ENCODE measurements around the gene NMNAT2. TPM values are rescaled to one million over a fixed set of nuclear protein-coding genes. Genes with fewer than 3 reads are reported as not detected.
"Not testable (repeated sequence)": the region's sequence is repeated elsewhere in the genome, so short reads cannot be mapped to it uniquely, and the experiment has no call there.

Gene NMNAT2
- total RNA-seq: 5.3 and 7.8 TPM in 2 replicates
- polyA plus RNA-seq (2012): 5.1 TPM

DNA sequence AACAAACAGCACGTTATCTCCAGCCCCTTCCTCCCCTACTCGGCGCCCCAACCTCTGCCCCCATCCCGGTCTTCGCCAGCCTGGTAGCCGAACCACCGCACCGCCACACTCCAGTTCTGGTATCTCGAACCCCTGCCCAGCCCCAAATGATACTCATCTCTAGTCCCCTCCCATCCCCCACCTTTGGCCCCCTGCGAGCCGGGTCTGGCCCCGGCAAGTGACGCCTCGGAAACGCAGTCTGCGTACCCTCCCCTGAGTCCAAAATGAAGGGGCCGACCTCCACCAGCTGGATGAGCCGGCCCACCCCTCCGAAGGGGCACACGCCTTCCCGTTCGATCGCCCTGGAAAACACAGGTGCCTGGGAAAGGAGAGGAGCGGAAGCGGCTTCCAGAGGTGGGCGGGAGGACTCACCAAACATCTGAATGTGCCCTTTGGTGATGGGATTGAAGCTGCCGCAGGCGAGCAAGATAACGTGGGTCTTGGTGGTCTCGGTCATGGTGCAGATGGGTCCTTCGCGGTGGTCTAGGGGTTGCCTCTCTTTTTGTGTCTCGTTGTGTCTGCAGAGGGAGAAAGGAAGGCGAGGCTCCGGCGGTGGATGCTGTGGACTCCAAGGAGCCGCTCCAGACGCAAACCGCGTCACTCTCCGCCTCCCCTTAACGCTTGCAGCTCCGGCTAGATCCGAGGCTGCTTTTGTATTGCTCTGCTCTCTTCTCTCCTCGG, at the start of gene NMNAT2:
Gene NMNAT2, minus strand, starts transcription at position 609 of the 720 bp plus-strand sequence. Its CDS starts 113 bp downstream, at position 496.
- peak; percentile 23 for DNase-seq (ENCODE audit: low read depth)

DNA sequence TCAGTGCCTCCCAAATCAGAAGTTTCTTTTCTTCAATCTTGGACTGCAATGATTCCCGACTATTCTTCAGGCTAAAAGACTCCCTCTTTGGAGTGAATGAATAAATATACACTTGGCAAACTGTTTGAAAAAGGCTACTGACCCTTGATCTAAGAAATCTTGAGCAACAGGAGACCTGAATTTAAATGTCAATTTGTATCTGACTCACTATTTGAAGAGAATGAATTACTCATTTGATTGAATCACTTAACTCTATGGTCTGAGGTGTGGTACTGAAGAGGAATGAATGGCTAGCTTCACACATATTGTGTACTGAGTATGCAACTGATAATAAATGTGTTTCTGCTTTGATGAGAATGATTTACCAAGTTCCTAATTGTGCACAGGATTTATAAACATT, 49.5 kb upstream of the NMNAT2 start:
- no peak for DNase-seq (ENCODE audit: low read depth)

DNA sequence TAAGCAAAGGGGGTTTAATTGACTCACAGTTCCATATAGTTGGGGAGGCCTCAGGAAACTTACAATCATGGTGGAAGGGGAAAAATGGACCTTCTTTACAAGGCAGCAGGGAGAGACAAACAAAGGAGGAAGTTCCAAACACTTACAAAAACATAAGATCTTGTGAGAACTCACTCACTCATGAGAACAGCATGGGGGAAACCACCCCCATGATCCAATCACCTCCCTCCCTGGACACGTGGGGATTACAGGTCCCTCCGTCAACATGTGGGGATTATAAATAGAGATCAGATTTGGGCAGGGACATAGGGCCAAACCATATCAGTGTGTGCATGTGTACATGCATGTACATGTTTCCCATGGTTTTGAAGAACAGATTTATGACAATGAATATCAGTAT, 48.6 kb upstream of the NMNAT2 start:
- DNase-seq (ENCODE audit: low read depth): no peak

DNA sequence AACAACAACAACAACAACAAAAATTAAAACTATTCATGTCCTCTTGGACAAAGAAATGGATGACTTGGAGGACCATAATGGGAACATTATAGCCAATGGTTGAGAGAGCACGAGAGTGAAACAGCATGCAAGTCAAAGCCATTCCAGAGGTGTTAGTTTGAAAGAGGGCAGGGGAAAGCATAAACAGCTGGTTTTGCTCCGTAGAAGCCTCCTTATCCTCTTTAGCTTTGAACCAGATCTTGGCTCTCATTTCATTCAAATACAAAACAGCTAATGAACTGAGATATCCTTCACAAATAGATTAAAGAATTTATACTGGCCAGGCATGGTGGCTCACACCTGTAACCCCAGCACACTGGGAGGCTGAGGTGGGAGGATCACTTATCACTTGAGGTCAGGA, 45.4 kb upstream of the NMNAT2 start:
- DNase-seq (ENCODE audit: low read depth): no peak

DNA sequence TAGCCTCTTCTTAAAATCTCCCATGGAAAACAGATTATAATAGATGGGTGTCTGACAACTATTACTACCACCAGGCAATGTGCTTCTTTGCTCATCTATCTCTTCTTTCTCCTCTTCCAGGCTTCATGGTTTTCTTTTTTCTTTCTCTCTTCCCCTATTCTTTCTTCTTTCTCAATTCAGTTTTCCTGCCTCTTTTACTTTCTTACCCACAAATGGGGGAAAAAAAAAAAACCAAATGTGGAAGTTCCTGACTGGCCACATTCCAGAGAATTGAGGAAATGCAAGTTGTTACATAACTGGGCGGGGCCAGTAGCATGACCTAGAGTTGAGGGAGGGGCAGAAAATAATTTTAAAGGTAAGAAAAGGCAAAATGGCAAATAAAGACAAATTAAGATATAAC, 43.2 kb upstream of the NMNAT2 start:
- peak; percentile 27 for DNase-seq (ENCODE audit: low read depth)

DNA sequence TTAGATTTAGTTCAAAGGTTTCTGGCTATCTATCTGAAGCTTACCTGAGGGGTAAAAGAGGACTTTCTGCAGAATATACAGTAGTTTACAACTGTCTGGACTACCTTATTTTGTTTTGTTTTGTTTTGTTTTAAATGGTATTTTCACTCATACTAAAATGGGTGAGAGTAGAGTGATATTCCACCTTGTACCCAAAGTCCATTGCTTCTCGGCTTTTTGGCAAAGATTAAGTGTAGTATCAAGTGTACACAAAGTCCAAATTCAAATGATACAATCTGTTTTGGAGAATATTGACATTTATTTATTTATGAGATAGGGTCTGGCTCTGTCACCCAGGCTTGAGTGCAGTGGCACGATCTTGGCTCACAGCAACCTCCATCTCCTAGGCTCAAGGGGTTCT, 42.4 kb upstream of the NMNAT2 start:
- DNase-seq (ENCODE audit: low read depth): no peak

DNA sequence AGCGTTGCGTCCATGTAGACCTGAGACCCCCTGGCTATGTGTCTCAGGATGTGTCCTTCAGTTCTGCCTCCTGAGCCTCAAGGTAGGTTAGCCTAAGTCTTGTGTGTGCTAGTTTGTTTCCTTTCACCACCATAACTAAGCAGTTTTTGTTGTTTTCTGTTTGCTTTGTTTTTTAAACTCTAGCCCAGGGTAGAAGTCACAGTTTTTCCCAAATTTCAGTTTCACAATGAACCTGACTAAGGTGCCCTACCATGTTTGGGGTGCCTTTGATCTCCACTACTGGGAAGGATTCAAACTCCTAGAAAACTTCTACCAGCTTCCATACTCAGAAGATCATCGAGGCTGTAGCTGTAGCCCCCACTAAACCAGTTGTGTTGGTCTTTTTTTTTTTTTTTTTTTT, 39.3 kb upstream of the NMNAT2 start:
- DNase-seq (ENCODE audit: low read depth): no peak

DNA sequence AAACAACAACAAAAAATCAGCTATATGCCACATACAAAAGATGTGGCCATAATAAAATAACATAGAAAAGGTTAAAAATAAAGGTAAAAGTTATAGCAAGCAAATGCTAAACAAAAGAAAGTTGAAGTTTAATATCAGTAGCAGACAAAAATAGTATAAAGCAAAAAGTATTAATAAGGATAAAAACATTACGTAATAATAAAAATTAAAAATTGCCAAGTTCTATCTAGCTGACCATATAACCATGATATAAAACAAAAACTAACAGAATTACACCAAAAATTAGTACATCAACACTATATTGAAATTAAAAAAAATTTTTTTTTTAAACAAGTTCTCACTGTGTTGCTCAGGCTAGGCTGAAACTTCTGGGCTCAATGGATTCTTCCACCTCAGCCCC, 38.6 kb upstream of the NMNAT2 start:
- DNase-seq (ENCODE audit: low read depth): no peak

DNA sequence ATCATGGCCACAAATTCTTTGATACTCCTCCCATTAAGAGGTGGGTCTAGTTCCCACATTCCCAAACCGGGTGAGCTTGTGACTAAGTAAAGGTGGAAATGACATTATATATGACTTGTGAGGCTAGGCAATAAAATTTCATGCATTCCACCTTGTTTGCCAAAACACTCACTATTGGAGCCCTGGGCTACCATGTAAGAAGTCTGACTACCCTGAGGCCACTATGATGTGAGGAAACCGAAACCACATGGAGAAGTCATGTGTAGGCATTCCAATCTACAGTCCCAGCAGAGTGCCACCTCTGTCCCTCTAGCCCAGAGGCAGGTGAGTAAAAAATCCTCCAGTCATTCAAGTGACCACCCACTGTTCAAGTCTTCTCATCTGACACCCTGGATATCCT, 36.2 kb upstream of the NMNAT2 start:
- no peak for DNase-seq (ENCODE audit: low read depth)

DNA sequence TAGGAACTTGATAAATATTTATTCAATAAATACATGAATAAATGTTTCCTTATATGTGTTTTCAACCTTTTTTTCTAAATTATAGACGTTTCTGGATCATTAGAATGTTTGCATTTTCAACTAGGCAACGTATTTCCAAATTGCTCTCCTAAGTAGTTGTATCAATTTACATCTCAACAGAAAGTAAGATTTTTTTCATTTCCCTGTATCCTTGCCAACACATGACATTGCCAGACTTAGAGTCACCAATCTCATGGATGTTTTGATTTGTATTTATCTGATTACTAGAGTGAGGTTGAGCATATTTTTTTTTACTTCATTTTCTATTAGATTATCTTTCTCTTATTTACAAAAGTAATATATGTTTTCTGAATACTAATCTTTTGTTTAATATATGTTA, 31.9 kb upstream of the NMNAT2 start:
- peak; percentile 12 for DNase-seq (ENCODE audit: low read depth)

DNA sequence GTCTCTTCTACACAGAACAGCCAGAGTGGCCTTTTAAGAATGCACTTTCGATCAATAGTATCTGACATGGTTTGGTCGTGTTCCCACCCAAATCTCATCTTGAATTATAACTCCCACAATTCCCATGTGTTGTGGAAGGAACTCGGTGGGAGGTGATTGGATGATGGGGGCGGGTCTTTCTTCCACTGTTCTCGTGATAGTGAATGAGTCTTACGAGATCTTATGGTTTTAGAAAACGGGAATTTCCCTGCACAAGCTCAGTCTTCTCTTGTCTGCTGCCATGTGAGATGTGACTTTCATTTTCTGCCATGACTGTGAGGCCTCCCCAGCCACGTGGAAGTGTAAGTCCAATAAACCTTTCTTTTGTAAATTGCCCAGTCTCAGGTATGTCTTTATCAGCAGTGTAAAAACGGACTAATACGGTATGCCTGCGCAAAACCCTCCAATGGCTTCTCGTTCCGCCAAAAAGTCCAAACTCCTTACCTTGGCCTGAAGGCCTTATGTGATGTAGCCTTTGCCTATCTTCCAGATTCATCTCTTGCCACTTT, 31.1 kb upstream of the NMNAT2 start:
- no peak for DNase-seq (ENCODE audit: low read depth)

DNA sequence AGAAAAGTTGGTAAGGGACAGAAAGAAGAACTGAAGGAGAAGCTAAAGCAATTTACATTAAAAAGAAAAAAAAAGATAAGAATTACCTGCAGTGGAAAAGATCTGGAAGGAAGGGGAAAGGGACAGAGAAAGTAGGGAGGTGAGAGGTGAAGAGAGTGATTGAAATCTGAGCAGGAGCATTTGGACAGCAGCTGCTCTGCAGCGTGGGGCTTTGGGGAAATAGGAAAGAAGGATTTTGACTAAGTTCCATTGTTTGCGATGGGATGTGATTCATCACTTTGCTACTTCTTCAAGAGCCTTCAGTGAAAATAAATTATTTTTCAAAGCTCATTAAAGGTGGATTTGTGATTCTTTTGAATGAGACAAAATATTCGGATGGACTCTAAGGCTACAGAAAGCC, 26.1 kb upstream of the NMNAT2 start:
- DNase-seq (ENCODE audit: low read depth): peak; percentile 57

DNA sequence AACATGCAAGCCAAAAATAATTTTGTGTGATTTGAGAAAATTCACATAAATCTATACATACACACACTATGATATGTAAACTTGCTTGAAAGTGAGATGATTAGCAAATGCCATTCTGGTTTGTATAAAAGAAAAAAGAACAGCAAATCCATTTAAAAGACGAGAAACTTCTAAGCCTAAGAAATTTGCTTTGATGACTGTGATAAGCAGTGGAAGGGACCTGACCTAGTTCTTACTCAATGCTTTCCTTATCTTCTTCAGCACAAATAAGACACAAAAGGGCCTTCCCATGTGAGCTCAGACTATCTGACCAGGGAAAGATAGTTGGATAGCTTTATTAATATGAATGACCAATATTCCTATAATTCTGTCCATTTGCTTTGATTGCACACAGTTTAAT, 25.3 kb upstream of the NMNAT2 start:
- no peak for DNase-seq (ENCODE audit: low read depth)

DNA sequence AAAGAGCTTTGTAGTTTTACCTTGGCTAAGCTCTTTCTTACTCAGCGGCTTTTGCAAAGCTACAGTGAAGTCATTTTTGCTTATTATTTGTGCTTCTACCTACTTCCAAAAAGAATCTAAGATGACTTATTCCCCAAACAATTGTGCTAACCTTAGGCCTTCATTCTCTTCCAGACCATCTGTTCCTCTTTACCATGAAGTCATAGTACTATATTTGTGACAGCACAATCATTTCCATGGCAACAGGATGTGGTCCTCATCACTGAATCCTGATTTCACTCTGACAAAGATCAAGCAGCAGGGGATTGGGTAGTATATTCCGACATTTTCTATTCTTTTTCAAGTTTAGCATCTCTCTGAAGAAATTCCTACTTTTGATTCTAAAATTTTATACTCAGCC, 24.8 kb upstream of the NMNAT2 start:
- DNase-seq (ENCODE audit: low read depth): peak; percentile 34

DNA sequence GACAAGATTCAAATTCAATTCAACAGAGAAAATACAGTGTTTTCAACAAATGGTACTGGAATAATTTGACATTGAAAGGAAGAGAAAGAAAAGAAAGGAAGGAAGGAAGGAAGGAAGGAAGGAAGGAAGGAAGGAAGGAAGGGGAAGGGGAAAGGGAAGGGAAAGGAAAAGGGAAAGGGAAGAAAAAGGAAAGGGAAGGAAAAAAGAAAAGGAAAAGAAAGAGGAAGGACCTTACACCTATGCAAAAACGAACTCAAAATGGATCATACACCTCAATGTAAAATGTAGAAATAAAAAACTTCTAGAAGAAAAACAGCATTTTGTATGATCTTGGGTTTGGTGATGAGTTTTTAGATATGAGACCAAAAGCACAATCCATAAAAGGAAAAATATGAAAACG, 19.9 kb upstream of the NMNAT2 start:
- no peak for DNase-seq (ENCODE audit: low read depth)

DNA sequence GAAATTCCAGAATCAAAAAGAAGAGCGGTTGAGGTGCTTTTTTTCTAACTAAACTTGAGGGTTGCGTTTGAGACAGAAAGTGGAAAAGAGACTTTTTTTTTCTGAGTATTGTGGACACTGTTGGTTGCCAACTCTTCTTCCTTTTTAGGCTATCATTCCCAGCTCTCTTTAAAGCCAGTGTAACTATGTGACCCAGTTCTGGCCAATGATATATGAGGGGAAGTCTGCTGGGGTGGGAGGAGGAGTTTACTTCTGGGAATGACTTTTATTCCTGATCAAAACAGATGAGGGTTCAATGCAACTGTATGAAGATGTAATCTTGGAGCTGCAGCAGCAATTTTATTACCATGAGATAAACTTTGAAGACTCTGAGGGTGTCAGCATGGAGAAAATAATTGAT, 17.3 kb upstream of the NMNAT2 start:
- no peak for DNase-seq (ENCODE audit: low read depth)

DNA sequence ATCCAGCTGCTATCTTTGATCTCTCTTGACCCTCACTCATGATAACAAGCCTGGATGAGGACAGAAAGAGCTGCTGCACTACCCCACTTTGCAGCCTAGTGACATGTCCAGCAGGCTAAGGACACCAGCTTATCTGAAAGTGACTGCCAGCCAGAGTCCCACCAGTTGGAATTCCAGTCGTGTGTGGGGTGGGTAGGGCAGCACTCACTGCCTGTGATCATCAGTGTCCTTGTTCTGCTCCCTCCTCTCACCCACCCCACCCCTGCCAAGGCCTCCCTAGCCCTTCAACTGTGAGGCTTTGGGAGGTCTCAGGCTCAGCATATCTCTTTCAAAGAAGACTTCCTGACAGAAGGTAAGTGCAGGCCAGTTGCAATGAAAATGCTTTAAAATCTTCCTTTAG, 15.5 kb upstream of the NMNAT2 start:
- no peak for DNase-seq (ENCODE audit: low read depth)

DNA sequence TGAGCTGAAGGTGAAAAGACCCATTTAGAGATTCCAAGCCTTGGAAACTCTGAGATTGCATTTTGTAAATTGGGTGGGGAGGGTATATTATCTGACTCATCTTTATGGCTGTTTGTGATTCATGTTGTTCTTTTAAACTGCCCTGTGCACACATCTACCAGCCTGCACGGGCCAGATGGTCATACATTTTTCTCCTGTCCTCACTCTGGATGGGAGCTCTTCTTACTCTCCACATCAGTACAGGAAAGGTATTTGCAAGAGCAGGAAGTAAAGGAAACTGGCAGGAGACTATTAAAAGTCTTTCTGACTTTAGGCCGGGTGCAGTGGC, 14.3 kb upstream of the NMNAT2 start:
- DNase-seq (ENCODE audit: low read depth): no peak

DNA sequence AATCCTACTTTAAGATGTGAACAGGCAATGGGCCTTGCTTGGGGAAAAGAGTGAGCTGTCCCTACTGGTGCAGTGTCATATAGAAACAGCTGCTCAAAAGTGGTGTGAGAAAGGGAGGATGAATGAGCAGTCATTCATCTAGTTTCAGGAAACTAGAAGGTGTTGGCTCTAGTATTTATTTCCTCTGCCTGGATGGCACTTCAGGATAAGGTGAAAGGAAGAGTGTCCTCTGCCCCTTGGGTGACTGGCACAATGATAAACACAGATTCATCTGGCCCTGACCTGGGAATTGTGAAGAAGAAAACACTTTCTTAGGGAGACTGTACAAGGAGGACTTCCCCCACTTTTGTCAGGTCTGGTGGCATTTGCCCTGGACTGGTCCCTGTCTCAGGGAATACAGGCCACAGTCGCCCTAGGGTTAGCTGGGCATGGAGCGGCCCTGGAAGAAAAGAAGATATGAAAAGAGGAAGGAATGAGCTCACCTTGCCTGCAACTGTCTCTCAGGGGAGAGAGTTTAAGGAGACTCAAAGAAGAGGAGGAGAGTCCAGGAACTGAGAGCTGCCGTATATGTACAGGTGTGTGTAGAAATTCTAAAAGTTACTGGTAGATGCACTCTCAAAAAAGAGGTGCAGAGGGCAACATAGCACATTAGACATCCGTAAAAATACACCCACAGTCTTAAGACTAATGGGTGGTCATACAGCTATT, 13.8 kb upstream of the NMNAT2 start:
- no peak for DNase-seq (ENCODE audit: low read depth)

DNA sequence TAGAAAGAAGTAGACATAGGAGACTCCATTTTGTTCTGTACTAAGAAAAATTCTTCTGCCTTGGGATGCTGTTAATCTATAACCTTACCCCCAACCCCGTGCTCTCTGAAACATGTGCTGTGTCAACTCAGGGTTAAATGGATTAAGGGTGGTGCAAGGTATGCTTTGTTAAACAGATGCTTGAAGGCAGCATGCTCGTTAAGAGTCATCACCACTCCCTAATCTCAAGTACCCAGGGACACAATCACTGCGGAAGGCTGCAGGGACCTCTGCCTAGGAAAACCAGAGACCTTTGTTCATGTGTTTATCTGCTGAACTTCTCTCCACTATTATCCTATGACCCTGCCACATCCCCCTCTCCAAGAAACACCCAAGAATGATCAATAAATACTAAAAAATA, 9.4 kb upstream of the NMNAT2 start:
- not testable (repeated sequence) for DNase-seq (ENCODE audit: low read depth)

DNA sequence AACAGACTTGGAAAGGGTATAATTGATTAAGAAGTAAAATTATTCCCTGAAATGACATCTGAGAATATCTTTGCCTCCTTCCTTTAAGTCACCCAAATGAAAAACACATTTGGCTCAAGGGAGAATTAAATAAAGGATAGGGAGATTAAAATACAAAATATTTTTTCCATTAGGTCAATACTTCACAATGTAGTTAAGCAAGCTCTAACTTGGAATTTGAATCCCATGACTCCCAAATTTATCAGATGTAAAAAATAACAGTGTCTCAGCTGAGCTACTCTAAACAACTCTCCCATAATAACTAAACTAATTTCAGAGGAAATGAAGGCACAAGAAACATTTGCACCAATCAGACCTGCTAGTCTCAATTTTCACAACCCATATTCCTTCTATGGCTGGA, 6.5 kb upstream of the NMNAT2 start:
- DNase-seq (ENCODE audit: low read depth): no peak

DNA sequence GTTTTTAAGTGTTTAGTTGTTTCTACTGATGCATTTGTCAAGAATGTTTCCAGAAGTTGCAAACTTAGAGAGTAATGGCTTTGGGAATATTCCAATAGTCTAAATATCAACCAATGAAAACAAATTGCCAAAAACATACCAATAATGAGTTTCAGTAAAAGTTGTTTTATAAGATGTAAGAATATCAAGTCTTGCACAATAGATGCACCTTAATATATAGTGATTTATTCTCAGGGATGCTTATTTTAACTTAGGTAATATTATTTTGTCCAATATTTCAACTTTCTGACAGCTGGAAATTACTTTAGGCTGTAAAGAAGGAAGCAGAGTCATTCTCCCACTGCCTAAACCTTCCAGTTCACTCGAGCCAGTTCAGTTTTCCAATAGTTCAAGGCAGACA, 5.4 kb upstream of the NMNAT2 start:
- no peak for DNase-seq (ENCODE audit: low read depth)

DNA sequence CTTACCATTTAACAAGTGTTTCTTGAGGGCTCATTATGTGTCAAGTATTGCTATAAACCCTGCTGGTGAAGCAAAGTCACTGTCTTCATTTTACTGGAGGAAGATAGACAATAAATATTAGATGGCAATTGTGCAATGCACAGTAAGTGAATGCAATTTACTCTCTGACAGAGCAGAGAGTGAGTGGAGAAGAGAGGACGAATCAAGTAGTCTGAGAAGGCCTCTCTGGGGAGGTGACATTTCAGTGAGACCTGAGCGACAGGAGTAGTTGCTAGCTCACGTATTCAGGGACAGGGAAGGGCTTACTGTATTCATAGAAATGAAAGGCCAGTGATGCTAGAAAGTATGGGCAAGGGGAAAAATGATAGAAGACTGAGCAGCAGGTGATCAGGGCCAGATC, 1.2 kb upstream of the NMNAT2 start:
- DNase-seq (ENCODE audit: low read depth): no peak
